GM12873 (cell line): ENCODE results near the gene BROX.
A peak's percentile ranks its signal among the peaks of the same experiment; 100 is the strongest.

Experiments used
- CTCF ChIP-seq: IDR thresholded peaks from 2 replicates; pipeline ENCODE4 v1.5.1; 2012; ENCODE audit warnings: low read depth, mild to moderate bottlenecking, moderate library complexity, low read length, control low read depth; ENCODE audit not compliant: insufficient read depth; ENCODE audit errors: missing control alignments

The BROX gene

GRCh38 chr1:222769181-222769580, 56.8 kb downstream of the BROX start:
- peak; percentile 40 for TF ChIP-seq CTCF

- no peak for TF ChIP-seq CTCF
These were observed 57.7 kb downstream of the BROX start for GRCh38 chr1:222769971-222770620.

GRCh38 chr1:222772996-222773379, 60.6 kb downstream of the BROX start:
- TF ChIP-seq CTCF: no peak

GRCh38 chr1:222777463-222777862, 65.1 kb downstream of the BROX start:
- TF ChIP-seq CTCF: no peak

GRCh38 chr1:222777977-222778376, 65.6 kb downstream of the BROX start:
- no peak for TF ChIP-seq CTCF

GRCh38 chr1:222781251-222781650, 68.9 kb downstream of the BROX start:
- TF ChIP-seq CTCF: no peak

- no peak for TF ChIP-seq CTCF
These were observed 70.7 kb downstream of the BROX start for GRCh38 chr1:222783051-222783450.
